Gastroesophageal sphincter (tissue), 3 donors: ENCODE results near the gene ZNHIT6.
A peak's percentile ranks its signal among the peaks of the same experiment; 100 is the strongest.

Experiments
- EP300 ChIP-seq: sonication (generic); formaldehyde crosslinking; IDR thresholded peaks from one replicate; pipeline ENCODE4 v1.6.1; 2017; ENCODE audit warnings: antibody characterized with exemption, mild to moderate bottlenecking
- POLR2A ChIP-seq, 2 donors: fragments of 450-650 bp; IDR thresholded peaks; one replicate each; pipeline ENCODE4 v1.6.1; 2017; ENCODE audit warnings: antibody characterized with exemption in 2 of 2, mild to moderate bottlenecking in 2 of 2, moderate library complexity in 1 of 2
- POLR2AphosphoS5 ChIP-seq: sonication (generic); formaldehyde crosslinking; IDR thresholded peaks from one replicate; pipeline ENCODE4 v1.6.1; 2017; ENCODE audit warnings: antibody characterized with exemption
- TF ChIP-seq, protein P1 (sequence below), 4 experiments: fragments of 200-600 bp in 2 of 4; fragments of 450-650 bp in 2 of 4; sonication (generic) in 1 of 4; IDR thresholded peaks; one replicate each; pipeline ENCODE4 v1.5.1; 2017 to 2019; ENCODE audit warnings: antibody characterized with exemption in 4 of 4, mild to moderate bottlenecking in 2 of 4, moderate library complexity in 2 of 4

DNA sequence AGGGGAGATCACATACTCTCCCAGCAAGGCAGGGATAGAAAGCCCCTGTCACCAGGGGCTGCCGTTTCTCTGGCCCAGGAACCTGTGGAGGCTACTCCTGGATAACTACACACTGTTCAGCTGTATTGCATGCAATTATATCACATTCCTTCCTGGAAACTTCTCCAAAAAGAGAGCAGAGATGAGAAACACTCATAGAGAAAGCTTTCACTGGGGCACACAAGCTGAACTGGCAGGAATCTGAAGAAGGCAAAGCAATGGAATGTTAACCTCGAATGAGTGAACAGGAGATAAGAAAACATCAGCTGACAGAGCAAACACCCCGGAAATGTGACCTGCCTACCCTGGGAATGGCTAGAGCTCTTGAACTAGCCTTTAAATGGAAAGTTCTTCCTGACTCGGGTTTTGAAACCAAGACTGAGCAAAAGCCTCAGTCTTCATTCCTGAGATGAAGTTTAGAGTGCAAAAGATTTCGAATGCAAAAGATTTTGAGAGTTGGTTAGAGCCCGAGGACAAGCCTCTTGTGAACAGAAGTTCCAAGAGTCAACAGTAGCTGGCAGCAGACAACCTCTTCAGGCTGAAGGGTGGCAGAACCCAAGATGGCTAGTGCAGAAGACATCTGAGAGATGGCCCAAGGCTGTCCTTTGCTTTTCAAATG lies 95.4 kb downstream of the ZNHIT6 start:
- TF ChIP-seq, protein P1, sequence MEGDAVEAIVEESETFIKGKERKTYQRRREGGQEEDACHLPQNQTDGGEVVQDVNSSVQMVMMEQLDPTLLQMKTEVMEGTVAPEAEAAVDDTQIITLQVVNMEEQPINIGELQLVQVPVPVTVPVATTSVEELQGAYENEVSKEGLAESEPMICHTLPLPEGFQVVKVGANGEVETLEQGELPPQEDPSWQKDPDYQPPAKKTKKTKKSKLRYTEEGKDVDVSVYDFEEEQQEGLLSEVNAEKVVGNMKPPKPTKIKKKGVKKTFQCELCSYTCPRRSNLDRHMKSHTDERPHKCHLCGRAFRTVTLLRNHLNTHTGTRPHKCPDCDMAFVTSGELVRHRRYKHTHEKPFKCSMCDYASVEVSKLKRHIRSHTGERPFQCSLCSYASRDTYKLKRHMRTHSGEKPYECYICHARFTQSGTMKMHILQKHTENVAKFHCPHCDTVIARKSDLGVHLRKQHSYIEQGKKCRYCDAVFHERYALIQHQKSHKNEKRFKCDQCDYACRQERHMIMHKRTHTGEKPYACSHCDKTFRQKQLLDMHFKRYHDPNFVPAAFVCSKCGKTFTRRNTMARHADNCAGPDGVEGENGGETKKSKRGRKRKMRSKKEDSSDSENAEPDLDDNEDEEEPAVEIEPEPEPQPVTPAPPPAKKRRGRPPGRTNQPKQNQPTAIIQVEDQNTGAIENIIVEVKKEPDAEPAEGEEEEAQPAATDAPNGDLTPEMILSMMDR (IDR thresholded peaks at IDR 0.05): peak in 1 of 4 experiments; percentile 11
- TF ChIP-seq POLR2A (IDR thresholded peaks at IDR 0.05): no peak
- TF ChIP-seq POLR2AphosphoS5: no peak
- TF ChIP-seq EP300: no peak
